HG03571 (cell line): ENCODE measurements around the gene NOS1AP.

Experiments
- ATAC-seq: cut with Tn5 transposase; IDR thresholded peaks from one replicate; pipeline ENCODE4 v1.9.1; 2021; ENCODE audit not compliant: unreplicated experiment

The NOS1AP gene

GRCh38 chr1:162136760-162137159 lies 67.3 kb downstream of the NOS1AP start:
- ATAC-seq = no peak

- ATAC-seq = no peak
Observed at GRCh38 chr1:162137179-162137960, 67.9 kb downstream of the NOS1AP start.

GRCh38 chr1:162138112-162138511 lies 68.6 kb downstream of the NOS1AP start:
- no peak for ATAC-seq

GRCh38 chr1:162138599-162139181 lies 69.2 kb downstream of the NOS1AP start:
- ATAC-seq = no peak

GRCh38 chr1:162139211-162139610 lies 69.7 kb downstream of the NOS1AP start:
- no peak for ATAC-seq

- no peak for ATAC-seq
Observed at GRCh38 chr1:162141281-162142054, 72.0 kb downstream of the NOS1AP start.

GRCh38 chr1:162142968-162143367 lies 73.5 kb downstream of the NOS1AP start:
- no peak for ATAC-seq

GRCh38 chr1:162144268-162144667 lies 74.8 kb downstream of the NOS1AP start:
- no peak for ATAC-seq

GRCh38 chr1:162144853-162145252 lies 75.4 kb downstream of the NOS1AP start:
- ATAC-seq = no peak

- ATAC-seq = no peak
Observed at GRCh38 chr1:162145280-162145965, 75.9 kb downstream of the NOS1AP start.

GRCh38 chr1:162145966-162146696 lies 76.6 kb downstream of the NOS1AP start:
- ATAC-seq = no peak

- ATAC-seq = no peak
Observed at GRCh38 chr1:162147760-162148159, 78.3 kb downstream of the NOS1AP start.

- ATAC-seq = no peak
Observed at GRCh38 chr1:162150112-162150511, 80.6 kb downstream of the NOS1AP start.

- no peak for ATAC-seq
Observed at GRCh38 chr1:162151900-162152829, 82.7 kb downstream of the NOS1AP start.

- ATAC-seq = no peak
Observed at GRCh38 chr1:162153374-162153773, 83.9 kb downstream of the NOS1AP start.

GRCh38 chr1:162157469-162157868 lies 88.0 kb downstream of the NOS1AP start:
- ATAC-seq = no peak

GRCh38 chr1:162158624-162159271 lies 89.3 kb downstream of the NOS1AP start:
- ATAC-seq = no peak

GRCh38 chr1:162159515-162159914 lies 90.0 kb downstream of the NOS1AP start:
- no peak for ATAC-seq

GRCh38 chr1:162161916-162162550 lies 92.5 kb downstream of the NOS1AP start:
- ATAC-seq = no peak
